Stimulated activated CD4-positive, alpha-beta T cell treated with anti-CD3 and anti-CD28 coated beads, Interleukin-4, amount 100 ng/mL, for 48 hours (primary cell): ENCODE results near the gene HMG20B.
"Not testable (repeated sequence)": the region's sequence is repeated elsewhere in the genome, so short reads cannot be mapped to it uniquely, and the experiment has no call there.

Source experiments
- DNase-seq, 2 donors: peaks; one replicate each; pipeline ENCODE4 v3.0.0-alpha.2; 2020; ENCODE audit warnings: low read depth in 2 of 2

Gene HMG20B

GRCh38 chr19:3572855-3573161, at the start of gene HMG20B:
TSS of gene HMG20B (plus strand) at chr19:3572944. CDS start at chr19:3573310, 366 bp downstream.
- DNase-seq: no peak

GRCh38 chr19:3523361-3524077, 49.2 kb upstream of the HMG20B start:
- DNase-seq: no peak

GRCh38 chr19:3524078-3524842, 48.5 kb upstream of the HMG20B start:
- DNase-seq: no peak

GRCh38 chr19:3524904-3525451, 47.8 kb upstream of the HMG20B start:
- DNase-seq: no peak

GRCh38 chr19:3526507-3527237, 46.1 kb upstream of the HMG20B start:
- no peak for DNase-seq

- DNase-seq: no peak
These were observed 45.4 kb upstream of the HMG20B start for GRCh38 chr19:3527238-3527910.

- no peak for DNase-seq
These were observed 44.7 kb upstream of the HMG20B start for GRCh38 chr19:3528080-3528479.

- DNase-seq: no peak
These were observed 44.1 kb upstream of the HMG20B start for GRCh38 chr19:3528539-3529211.

- not testable (repeated sequence) for DNase-seq
These were observed 43.4 kb upstream of the HMG20B start for GRCh38 chr19:3529299-3529698.

- DNase-seq: no peak
These were observed 42.4 kb upstream of the HMG20B start for GRCh38 chr19:3530389-3530788.

GRCh38 chr19:3531716-3532115, 41.0 kb upstream of the HMG20B start:
- DNase-seq: no peak

GRCh38 chr19:3532154-3532786, 40.5 kb upstream of the HMG20B start:
- DNase-seq: no peak

GRCh38 chr19:3533033-3533432, 39.7 kb upstream of the HMG20B start:
- no peak for DNase-seq

GRCh38 chr19:3533563-3534216, 39.1 kb upstream of the HMG20B start:
- no peak for DNase-seq

GRCh38 chr19:3534375-3535234, 38.1 kb upstream of the HMG20B start:
- DNase-seq: no peak

- DNase-seq: no peak
These were observed 37.6 kb upstream of the HMG20B start for GRCh38 chr19:3535235-3535535.

- DNase-seq: no peak
These were observed 37.2 kb upstream of the HMG20B start for GRCh38 chr19:3535563-3535965.

GRCh38 chr19:3535981-3536380, 36.8 kb upstream of the HMG20B start:
- no peak for DNase-seq

GRCh38 chr19:3536429-3537100, 36.2 kb upstream of the HMG20B start:
- no peak for DNase-seq
